HEK293 (cell line): ENCODE measurements around the gene MTA3.

Source experiments
- CTCF ChIA-PET: fragments of 350-600 bp; formaldehyde crosslinking; extraction: SDS; loops from one replicate; lab custom pipeline; 2021; ENCODE audit warnings: antibody characterized with exemption; lab: Yijun Ruan, JAX
- POLR2A ChIA-PET: fragments of 300-600 bp; formaldehyde crosslinking; extraction: SDS; loops from one replicate; lab custom pipeline; 2020; ENCODE audit warnings: antibody characterized with exemption, inconsistent platforms; lab: Yijun Ruan, JAX
- H3K27ac ChIP-seq: fragments of 200-500 bp; sonication (Bioruptor generic); 2 replicates; pipeline ENCODE4 v1.5.1; 2014; ENCODE audit warnings: low read depth, low read length, control low read depth, inconsistent platforms; ENCODE audit errors: extremely low read depth
- H3K36me3 ChIP-seq, 2 experiments: fragments of 200-500 bp in 1 of 2; sonication (Bioruptor generic) in 1 of 2; 1 replicate in 1 of 2; 2 replicates in 1 of 2; pipeline ENCODE4 v1.5.1; 2014 to 2017; ENCODE audit warnings: inconsistent platforms in 2 of 2, low read length in 2 of 2; ENCODE audit not compliant: control insufficient read depth in 2 of 2, insufficient read depth in 1 of 2
- H3K4me1 ChIP-seq: fragments of 200-500 bp; sonication (Bioruptor generic); 2 replicates; pipeline ENCODE4 v1.5.1; 2014; ENCODE audit warnings: mild to moderate bottlenecking, low read length, inconsistent platforms; ENCODE audit not compliant: control insufficient read depth, insufficient read depth
- H3K4me3 ChIP-seq: 2 replicates; pipeline ENCODE4 v1.5.1; 2011; ENCODE audit warnings: low read depth, mild to moderate bottlenecking, control low read depth, low read length, moderate library complexity
- H3K9me3 ChIP-seq: fragments of 200-500 bp; sonication (Bioruptor generic); 2 replicates; pipeline ENCODE4 v1.5.1; 2014; ENCODE audit warnings: low read depth, low read length, inconsistent platforms; ENCODE audit not compliant: control insufficient read depth, insufficient read depth
- GLI4 ChIP-seq: fragments of 450-650 bp; formaldehyde crosslinking; IDR thresholded peaks from 2 replicates; pipeline ENCODE4 v1.5.1; 2016; ENCODE audit warnings: missing biosample characterization, missing genetic modification characterization
- KLF7 ChIP-seq: fragments of 450-650 bp; formaldehyde crosslinking; IDR thresholded peaks from 2 replicates; pipeline ENCODE4 v1.5.1; 2016; ENCODE audit warnings: missing biosample characterization, missing genetic modification characterization, borderline replicate concordance
- MEIS1 ChIP-seq: sonication (generic); formaldehyde crosslinking; IDR thresholded peaks from 2 replicates; pipeline ENCODE4 v1.8.1; 2022; ENCODE audit warnings: missing genetic modification reagents, mild to moderate bottlenecking, borderline replicate concordance
- MYNN ChIP-seq: fragments of 450-650 bp; formaldehyde crosslinking; IDR thresholded peaks from 2 replicates; pipeline ENCODE4 v1.5.1; 2016; ENCODE audit warnings: missing biosample characterization, missing genetic modification characterization, borderline replicate concordance
- OSR2 ChIP-seq: fragments of 450-650 bp; formaldehyde crosslinking; IDR thresholded peaks from 2 replicates; pipeline ENCODE4 v1.5.1; 2016; ENCODE audit warnings: missing biosample characterization, missing genetic modification characterization
- SCRT2 ChIP-seq: fragments of 450-650 bp; formaldehyde crosslinking; IDR thresholded peaks from 2 replicates; pipeline ENCODE4 v1.5.1; 2016; ENCODE audit warnings: missing biosample characterization, missing genetic modification characterization
- SP7 ChIP-seq: fragments of 450-650 bp; formaldehyde crosslinking; IDR thresholded peaks from 2 replicates; pipeline ENCODE4 v1.5.1; 2016; ENCODE audit warnings: missing biosample characterization, missing genetic modification characterization
- ZBTB8A ChIP-seq: fragments of 450-650 bp; formaldehyde crosslinking; IDR thresholded peaks from 2 replicates; pipeline ENCODE4 v1.5.1; 2016; ENCODE audit warnings: missing biosample characterization, missing genetic modification characterization
- ZIC2 ChIP-seq: fragments of 450-650 bp; formaldehyde crosslinking; IDR thresholded peaks from 2 replicates; pipeline ENCODE4 v1.5.1; 2016; ENCODE audit warnings: missing biosample characterization, missing genetic modification characterization
- ZNF404 ChIP-seq: fragments of 450-650 bp; formaldehyde crosslinking; IDR thresholded peaks from 2 replicates; pipeline ENCODE4 v1.5.1; 2017; ENCODE audit warnings: missing biosample characterization, missing genetic modification characterization
- ZNF510 ChIP-seq: fragments of 450-650 bp; formaldehyde crosslinking; IDR thresholded peaks from 2 replicates; pipeline ENCODE4 v1.5.1; 2018; ENCODE audit warnings: mild to moderate bottlenecking, missing genetic modification characterization, missing biosample characterization; ENCODE audit not compliant: insufficient replicate concordance
- ZNF555 ChIP-seq: fragments of 450-650 bp; formaldehyde crosslinking; conservative IDR thresholded peaks from 2 replicates; pipeline ENCODE4 v1.5.1; 2017; ENCODE audit warnings: missing biosample characterization, mild to moderate bottlenecking, missing genetic modification characterization, inconsistent platforms
- ZNF610 ChIP-seq: fragments of 450-650 bp; formaldehyde crosslinking; IDR thresholded peaks from 2 replicates; pipeline ENCODE4 v1.5.1; 2016; ENCODE audit warnings: missing biosample characterization, missing genetic modification characterization, borderline replicate concordance
- ZNF626 ChIP-seq: fragments of 450-650 bp; sonication (Bioruptor Pico); formaldehyde crosslinking; IDR thresholded peaks from 2 replicates; pipeline ENCODE4 v1.5.1; 2018; ENCODE audit warnings: missing biosample characterization, missing genetic modification characterization, inconsistent platforms
- ZNF660 ChIP-seq: fragments of 450-650 bp; IDR thresholded peaks from 2 replicates; pipeline ENCODE4 v1.5.1; 2018; ENCODE audit warnings: missing biosample characterization, mild to moderate bottlenecking, missing genetic modification characterization
- ZNF707 ChIP-seq: fragments of 450-650 bp; formaldehyde crosslinking; IDR thresholded peaks from 2 replicates; pipeline ENCODE4 v1.5.1; 2016; ENCODE audit warnings: missing biosample characterization, missing genetic modification characterization
- TF ChIP-seq, protein P1 (sequence below): fragments of 450-650 bp; formaldehyde crosslinking; IDR thresholded peaks from 2 replicates; pipeline ENCODE4 v1.5.1; 2016; ENCODE audit warnings: missing biosample characterization, missing genetic modification characterization
- TF ChIP-seq, protein P2 (sequence below): fragments of 450-650 bp; formaldehyde crosslinking; IDR thresholded peaks from 2 replicates; pipeline ENCODE4 v1.5.1; 2016; ENCODE audit warnings: missing biosample characterization, missing genetic modification characterization
- TF ChIP-seq, protein P3 (sequence below): fragments of 450-650 bp; formaldehyde crosslinking; IDR thresholded peaks from 2 replicates; pipeline ENCODE4 v1.5.1; 2017; ENCODE audit warnings: missing biosample characterization, mild to moderate bottlenecking, missing genetic modification characterization, moderate library complexity
- TF ChIP-seq, protein P4 (sequence below): IDR thresholded peaks from 2 replicates; pipeline ENCODE4 v1.6.1; 2011; ENCODE audit warnings: mild to moderate bottlenecking, low read depth, low read length, borderline replicate concordance

Gene MTA3

DNA sequence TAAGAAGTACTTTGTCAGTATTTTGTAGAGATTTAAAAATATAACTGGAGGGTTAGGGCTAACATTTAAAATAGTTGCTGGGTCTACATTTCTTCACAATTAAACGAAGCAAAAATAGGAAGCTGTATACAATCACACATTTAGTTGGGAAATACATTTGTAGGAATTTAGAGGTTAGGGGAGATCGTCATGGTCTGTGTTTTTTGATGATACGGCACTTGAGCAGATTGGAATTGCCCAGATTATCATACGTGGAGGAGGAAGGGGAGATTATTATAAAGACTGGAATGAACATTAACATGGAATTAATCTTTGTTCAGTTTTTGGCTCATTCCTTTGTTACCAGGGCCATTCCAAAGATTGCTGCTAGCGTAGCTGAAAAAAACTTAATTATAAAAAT is 84.6 kb downstream of the MTA3 start:
- Histone ChIP-seq H3K36me3 (peaks cover 8 to 22% of the 10 kb centered on the region in 2 experiments), H3K4me1 (peaks cover 6% of the 10 kb centered on the region; the same call in 1 of the 2 replicates), H3K9me3 (no peaks in the 10 kb centered on the region), H3K4me3 (no peak overlapping the region), H3K27ac (no peak overlapping the region)
- TF ChIP-seq, protein P1, sequence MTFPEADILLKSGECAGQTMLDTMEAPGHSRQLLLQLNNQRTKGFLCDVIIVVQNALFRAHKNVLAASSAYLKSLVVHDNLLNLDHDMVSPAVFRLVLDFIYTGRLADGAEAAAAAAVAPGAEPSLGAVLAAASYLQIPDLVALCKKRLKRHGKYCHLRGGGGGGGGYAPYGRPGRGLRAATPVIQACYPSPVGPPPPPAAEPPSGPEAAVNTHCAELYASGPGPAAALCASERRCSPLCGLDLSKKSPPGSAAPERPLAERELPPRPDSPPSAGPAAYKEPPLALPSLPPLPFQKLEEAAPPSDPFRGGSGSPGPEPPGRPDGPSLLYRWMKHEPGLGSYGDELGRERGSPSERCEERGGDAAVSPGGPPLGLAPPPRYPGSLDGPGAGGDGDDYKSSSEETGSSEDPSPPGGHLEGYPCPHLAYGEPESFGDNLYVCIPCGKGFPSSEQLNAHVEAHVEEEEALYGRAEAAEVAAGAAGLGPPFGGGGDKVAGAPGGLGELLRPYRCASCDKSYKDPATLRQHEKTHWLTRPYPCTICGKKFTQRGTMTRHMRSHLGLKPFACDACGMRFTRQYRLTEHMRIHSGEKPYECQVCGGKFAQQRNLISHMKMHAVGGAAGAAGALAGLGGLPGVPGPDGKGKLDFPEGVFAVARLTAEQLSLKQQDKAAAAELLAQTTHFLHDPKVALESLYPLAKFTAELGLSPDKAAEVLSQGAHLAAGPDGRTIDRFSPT: no peak
- TF ChIP-seq, protein P2, sequence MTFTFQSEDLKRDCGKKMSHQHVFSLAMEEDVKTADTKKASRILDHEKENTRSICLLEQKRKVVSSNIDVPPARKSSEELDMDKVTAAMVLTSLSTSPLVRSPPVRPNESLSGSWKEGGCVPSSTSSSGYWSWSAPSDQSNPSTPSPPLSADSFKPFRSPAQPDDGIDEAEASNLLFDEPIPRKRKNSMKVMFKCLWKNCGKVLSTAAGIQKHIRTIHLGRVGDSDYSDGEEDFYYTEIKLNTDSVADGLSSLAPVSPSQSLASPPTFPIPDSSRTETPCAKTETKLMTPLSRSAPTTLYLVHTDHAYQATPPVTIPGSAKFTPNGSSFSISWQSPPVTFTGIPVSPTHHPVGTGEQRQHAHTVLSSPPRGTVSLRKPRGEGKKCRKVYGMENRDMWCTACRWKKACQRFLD: no peak
- TF ChIP-seq GLI4 (tag by site-specific recombination) (no peak), ZNF555 (no peak), SP7 (tag by site-specific recombination) (no peak), ZIC2 (tag by site-specific recombination) (no peak), ZNF707 (tag by site-specific recombination) (no peak), KLF7 (tag by site-specific recombination) (no peak), ZNF404 (tag by site-specific recombination) (no peak), ZNF660 (tag by site-specific recombination) (no peak), ZNF610 (tag by site-specific recombination) (no peak)
- TF ChIP-seq, protein P3, sequence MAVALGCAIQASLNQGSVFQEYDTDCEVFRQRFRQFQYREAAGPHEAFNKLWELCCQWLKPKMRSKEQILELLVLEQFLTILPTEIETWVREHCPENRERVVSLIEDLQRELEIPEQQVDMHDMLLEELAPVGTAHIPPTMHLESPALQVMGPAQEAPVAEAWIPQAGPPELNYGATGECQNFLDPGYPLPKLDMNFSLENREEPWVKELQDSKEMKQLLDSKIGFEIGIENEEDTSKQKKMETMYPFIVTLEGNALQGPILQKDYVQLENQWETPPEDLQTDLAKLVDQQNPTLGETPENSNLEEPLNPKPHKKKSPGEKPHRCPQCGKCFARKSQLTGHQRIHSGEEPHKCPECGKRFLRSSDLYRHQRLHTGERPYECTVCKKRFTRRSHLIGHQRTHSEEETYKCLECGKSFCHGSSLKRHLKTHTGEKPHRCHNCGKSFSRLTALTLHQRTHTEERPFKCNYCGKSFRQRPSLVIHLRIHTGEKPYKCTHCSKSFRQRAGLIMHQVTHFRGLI (tag by site-specific recombination): no peak
- TF ChIP-seq, protein P4, sequence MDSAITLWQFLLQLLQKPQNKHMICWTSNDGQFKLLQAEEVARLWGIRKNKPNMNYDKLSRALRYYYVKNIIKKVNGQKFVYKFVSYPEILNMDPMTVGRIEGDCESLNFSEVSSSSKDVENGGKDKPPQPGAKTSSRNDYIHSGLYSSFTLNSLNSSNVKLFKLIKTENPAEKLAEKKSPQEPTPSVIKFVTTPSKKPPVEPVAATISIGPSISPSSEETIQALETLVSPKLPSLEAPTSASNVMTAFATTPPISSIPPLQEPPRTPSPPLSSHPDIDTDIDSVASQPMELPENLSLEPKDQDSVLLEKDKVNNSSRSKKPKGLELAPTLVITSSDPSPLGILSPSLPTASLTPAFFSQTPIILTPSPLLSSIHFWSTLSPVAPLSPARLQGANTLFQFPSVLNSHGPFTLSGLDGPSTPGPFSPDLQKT: no peak
- POLR2A ChIA-PET: no interaction called here
- CTCF ChIA-PET: no interaction called here

DNA sequence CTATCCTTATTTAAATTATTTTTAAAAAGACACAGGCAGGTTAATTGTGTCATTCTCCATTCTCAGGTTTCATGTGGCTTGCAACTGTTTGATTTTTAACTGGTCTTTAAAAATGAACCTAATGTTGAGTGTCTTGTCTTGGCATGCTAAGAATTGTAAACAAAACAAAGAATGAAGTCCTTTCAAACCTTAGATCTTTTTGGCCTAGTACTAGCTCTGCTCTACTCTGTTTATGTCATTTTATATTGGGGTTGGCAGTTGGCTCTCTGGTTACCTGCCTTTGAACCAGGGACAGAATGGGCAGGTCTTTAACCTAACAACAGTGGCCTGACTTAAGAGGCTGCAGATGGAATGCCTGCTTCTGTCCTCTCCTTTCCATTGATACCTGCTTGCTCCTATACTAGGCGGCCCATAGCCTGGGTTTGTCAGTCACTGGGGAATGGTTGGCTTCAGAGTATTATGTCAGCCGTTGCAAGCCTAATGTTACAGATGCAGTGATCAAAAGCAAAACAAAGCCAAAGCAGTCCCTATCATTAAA is 85.5 kb downstream of the MTA3 start:
- H3K36me3 ChIP-seq: peaks cover 11 to 27% of the 10 kb centered on the region in 2 experiments
- ChIA-PET POLR2A (no interaction called here), CTCF (interaction anchor here (2.2 kb wide), 1 partner anchor 9 kb away, joined by 12 read pairs; no protein-coding TSS in a partner anchor)
- H3K27ac ChIP-seq: no peak overlapping the region
- peaks cover 6% of the 10 kb centered on the region; the same call in 1 of the 2 replicates for H3K4me1 ChIP-seq
- H3K9me3 ChIP-seq: no peaks in the 10 kb centered on the region
- no peak for TF ChIP-seq MYNN (tag by site-specific recombination)
- TF ChIP-seq ZNF510 (tag by site-specific recombination): no peak
- no peak for TF ChIP-seq ZBTB8A (tag by site-specific recombination)
- no peak for TF ChIP-seq ZIC2 (tag by site-specific recombination)
- no peak for TF ChIP-seq ZNF626 (tag by site-specific recombination)
- TF ChIP-seq SCRT2: no peak
- TF ChIP-seq, protein P1: no peak
- no peak for TF ChIP-seq MEIS1 (CRISPR knock-in tag)
- TF ChIP-seq OSR2 (tag by site-specific recombination): no peak
- H3K4me3 ChIP-seq: no peak overlapping the region
